HepG2 (cell line): ENCODE data around the gene ITPK1. TPM values are rescaled to one million over a fixed set of nuclear protein-coding genes. Genes with fewer than 3 reads are reported as not detected.

Experiments used
- BCLAF1 ChIP-seq: fragments of 450-650 bp; IDR thresholded peaks from 2 replicates; pipeline ENCODE4 v1.6.1; 2017; ENCODE audit warnings: mild to moderate bottlenecking
- BRCA1 ChIP-seq: sonication (generic); formaldehyde crosslinking; IDR thresholded peaks from 2 replicates; pipeline ENCODE4 v1.4.0; 2020; ENCODE audit warnings: missing genetic modification reagents
- DZIP1 ChIP-seq: sonication (generic); formaldehyde crosslinking; IDR thresholded peaks from 2 replicates; pipeline ENCODE4 v1.5.0; 2020; ENCODE audit warnings: mild to moderate bottlenecking, missing genetic modification reagents
- FOXC1 ChIP-seq: sonication (generic); formaldehyde crosslinking; IDR thresholded peaks from 2 replicates; pipeline ENCODE4 v1.8.0; 2022; ENCODE audit warnings: mild to moderate bottlenecking, missing genetic modification reagents, borderline replicate concordance
- MNT ChIP-seq: fragments of 450-650 bp; IDR thresholded peaks from 2 replicates; pipeline ENCODE4 v1.6.1; 2016
- NR2F2 ChIP-seq: IDR thresholded peaks from 2 replicates; pipeline ENCODE4 v1.6.1; 2012; ENCODE audit warnings: low read depth, inconsistent platforms, borderline replicate concordance
- STAT6 ChIP-seq: sonication (generic); formaldehyde crosslinking; IDR thresholded peaks from 2 replicates; pipeline ENCODE4 v1.4.0; 2020; ENCODE audit warnings: missing genetic modification reagents, mild to moderate bottlenecking, borderline replicate concordance
- THAP11 ChIP-seq: IDR thresholded peaks from 2 replicates; pipeline ENCODE4 v1.6.1; 2016; ENCODE audit warnings: missing biosample characterization, missing genetic modification reagents
- ZBTB42 ChIP-seq: sonication (generic); formaldehyde crosslinking; IDR thresholded peaks from 2 replicates; pipeline ENCODE4 v1.5.0; 2020; ENCODE audit warnings: mild to moderate bottlenecking, missing genetic modification reagents
- ZNF180 ChIP-seq: sonication (generic); formaldehyde crosslinking; IDR thresholded peaks from 2 replicates; pipeline ENCODE4 v1.4.0; 2020; ENCODE audit warnings: low read depth, missing genetic modification reagents, borderline replicate concordance
- ZNF510 ChIP-seq: sonication (generic); formaldehyde crosslinking; IDR thresholded peaks from 2 replicates; pipeline ENCODE4 v1.4.0; 2020; ENCODE audit warnings: low read depth, mild to moderate bottlenecking, missing genetic modification reagents
- ZNF619 ChIP-seq: sonication (generic); formaldehyde crosslinking; IDR thresholded peaks from 2 replicates; pipeline ENCODE4 v1.4.0; 2020; ENCODE audit warnings: mild to moderate bottlenecking, missing genetic modification reagents
- ZNF652 ChIP-seq: IDR thresholded peaks from 2 replicates; pipeline ENCODE4 v1.6.1; 2016; ENCODE audit warnings: low read depth, borderline replicate concordance
- ZNF670 ChIP-seq: sonication (generic); formaldehyde crosslinking; IDR thresholded peaks from 2 replicates; pipeline ENCODE4 v1.8.0; 2022; ENCODE audit warnings: mild to moderate bottlenecking, missing genetic modification reagents, borderline replicate concordance
- ZNF766 ChIP-seq: sonication (generic); formaldehyde crosslinking; IDR thresholded peaks from 2 replicates; pipeline ENCODE4 v1.5.0; 2020; ENCODE audit warnings: missing genetic modification reagents, borderline replicate concordance
- ZNF83 ChIP-seq: sonication (generic); formaldehyde crosslinking; IDR thresholded peaks from 2 replicates; pipeline ENCODE4 v1.4.0; 2020; ENCODE audit warnings: missing genetic modification reagents, mild to moderate bottlenecking, borderline replicate concordance
- ZSCAN5A ChIP-seq: sonication (generic); formaldehyde crosslinking; IDR thresholded peaks from 2 replicates; pipeline ENCODE4 v1.8.0; 2022; ENCODE audit warnings: mild to moderate bottlenecking, missing genetic modification reagents, borderline replicate concordance
- polyA plus RNA-seq, 8 experiments: library from polyadenylated mRNA; depleted of rRNA in 3 of 8; stranded (reverse) in 7 of 8; unstranded in 1 of 8; fragments of >200 nt; fragmentation: Illumina TruSeq in 4 of 8; extraction: Trizol in 4 of 8; gene quantifications; 2 replicates each; pipeline versions ENCODE4 v1.2.1 to v1.2.3, GENCODE V29; 2011 to 2016; ENCODE audit warnings: low read depth in 4 of 8, missing spikeins in 1 of 8, mixed read lengths in 1 of 8; ENCODE audit not compliant: insufficient read depth in 1 of 8
- total RNA-seq, 5 experiments: library from RNA; depleted of rRNA; stranded (reverse); fragments of >200 nt; fragmentation: Illumina TruSeq; extraction: Trizol; gene quantifications; 2 replicates each; pipeline ENCODE4 v1.2.3, GENCODE V29; 2016; ENCODE audit warnings: low read depth in 1 of 5

Gene ITPK1
- total and polyA plus RNA-seq, 2 of the 13 experiments (the other 11 are each of a cell fraction or from before 2014, with no cell fraction given), result 20.5 to 47.5 TPM

- TF ChIP-seq STAT6 (peak; percentile 66; the same call in 1 of the 2 replicates), BRCA1 (0 out of 2 replicates have a peak, but pooled peaks have one; percentile 34), ZNF766 (CRISPR knock-in tag) (0 out of 2 replicates have a peak, but pooled peaks have one; percentile 69), ZSCAN5A (CRISPR knock-in tag) (no peak), ZNF83 (CRISPR knock-in tag) (0 out of 2 replicates have a peak, but pooled peaks have one; percentile 55), ZNF670 (CRISPR knock-in tag) (no peak), ZNF652 (CRISPR knock-in tag) (peak; percentile 20; the same call in 1 of the 2 replicates), BCLAF1 (no peak), ZNF510 (CRISPR knock-in tag) (no peak), NR2F2 (peak; percentile 99), FOXC1 (CRISPR knock-in tag) (no peak; the same call in 1 of the 2 replicates), ZBTB42 (CRISPR knock-in tag) (no peak), ZNF180 (no peak), THAP11 (CRISPR knock-in tag) (peak; percentile 54; the same call in 1 of the 2 replicates), MNT (peak; percentile 100), ZNF619 (peak; percentile 45; the same call in 1 of the 2 replicates), DZIP1 (CRISPR knock-in tag) (no peak)
Measured at GRCh38 chr14:93035917-93036651, 79.6 kb downstream of the ITPK1 start (continued).
